HG03103 (cell line): ENCODE data around the gene MGAT5.

Experiments used
- ATAC-seq: cut with Tn5 transposase; IDR thresholded peaks from one replicate; pipeline ENCODE4 v1.9.1; 2021; ENCODE audit warnings: low read depth; ENCODE audit not compliant: unreplicated experiment

Gene MGAT5

DNA sequence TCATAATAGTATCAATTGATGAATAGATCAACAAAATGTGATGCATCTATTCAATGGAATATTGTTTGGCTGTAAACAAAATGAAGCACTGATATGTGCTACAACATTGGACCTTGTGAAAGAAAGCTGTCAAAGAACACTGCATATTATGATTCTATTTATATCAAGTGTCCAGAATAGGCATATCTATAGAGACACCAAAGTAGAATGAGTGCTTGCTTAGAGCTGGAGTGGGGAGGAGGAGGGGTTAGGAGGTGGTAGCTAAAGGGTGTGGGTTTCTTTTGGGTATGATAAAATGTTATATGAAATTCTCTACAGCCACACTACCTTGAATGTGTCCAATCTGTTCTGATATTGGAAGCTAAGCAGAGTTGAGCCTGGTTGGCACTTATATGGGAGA is 23.0 kb upstream of the MGAT5 start:
- ATAC-seq: no peak

DNA sequence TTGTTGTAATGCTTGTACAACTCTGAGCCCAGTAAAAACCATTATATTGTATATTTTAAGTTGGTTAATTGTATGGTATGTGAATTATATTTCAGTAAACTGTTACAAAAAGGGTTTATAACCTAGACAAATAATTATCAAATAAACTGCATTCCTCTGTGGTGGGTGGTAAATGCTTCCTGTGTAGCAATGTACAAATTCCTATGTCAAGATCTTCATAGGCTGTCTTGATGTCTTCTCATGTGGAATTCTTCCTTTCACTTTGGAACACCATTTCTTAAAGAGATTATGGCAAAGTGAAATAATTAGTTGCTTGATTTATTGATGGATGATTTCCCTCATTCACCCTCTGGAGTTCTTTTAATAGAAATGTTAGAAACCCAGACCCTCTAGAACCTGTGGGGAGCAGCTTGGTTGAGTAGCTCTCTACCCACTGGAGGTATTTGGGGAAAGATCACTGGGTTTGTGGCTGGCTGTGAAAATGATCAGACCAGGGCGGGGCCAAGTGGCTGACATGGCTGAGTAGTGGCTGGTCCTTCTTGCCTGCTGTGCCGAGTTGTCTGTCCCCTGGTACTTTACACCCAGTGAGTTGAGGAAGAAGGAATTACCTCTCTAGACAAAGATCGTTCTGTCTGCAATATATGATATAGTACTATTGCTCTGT is 22.4 kb upstream of the MGAT5 start:
- no peak for ATAC-seq

DNA sequence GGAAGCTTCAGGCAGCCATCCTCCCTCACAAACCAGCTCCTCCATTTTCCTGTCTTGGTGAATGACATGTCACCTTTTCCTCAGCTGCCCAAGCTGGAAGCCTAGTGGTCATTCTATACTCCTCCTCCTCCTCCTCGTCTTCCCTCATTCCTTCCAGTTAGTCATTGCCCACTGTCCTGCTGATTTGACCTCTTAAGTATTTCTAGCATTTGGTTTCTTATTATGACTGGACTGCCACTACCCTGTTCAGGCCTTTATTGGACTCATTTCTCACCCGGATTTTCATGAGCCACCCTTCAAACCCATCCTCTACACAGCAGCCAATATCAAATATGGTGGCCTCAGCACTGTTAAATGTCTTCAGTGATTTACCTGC is 21.9 kb upstream of the MGAT5 start:
- no peak for ATAC-seq

DNA sequence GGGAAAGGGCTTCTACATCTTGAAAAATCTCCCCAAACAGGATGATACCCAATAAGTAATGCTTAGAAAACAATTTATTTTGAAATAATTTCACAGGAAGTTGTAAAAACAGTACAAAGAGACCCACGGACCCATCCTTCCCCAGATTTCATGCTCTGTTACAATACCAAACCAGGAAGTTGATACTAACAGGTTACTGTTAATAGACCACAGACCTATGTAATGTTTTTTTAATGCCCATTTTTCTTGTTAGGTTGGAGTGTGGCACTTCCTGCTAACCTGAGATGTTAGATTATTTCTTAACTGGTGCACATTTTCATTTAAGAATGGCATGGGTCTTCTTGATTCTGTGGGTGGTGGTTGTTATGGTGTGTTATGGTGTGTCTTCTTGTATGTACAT is 21.4 kb upstream of the MGAT5 start:
- ATAC-seq: no peak

DNA sequence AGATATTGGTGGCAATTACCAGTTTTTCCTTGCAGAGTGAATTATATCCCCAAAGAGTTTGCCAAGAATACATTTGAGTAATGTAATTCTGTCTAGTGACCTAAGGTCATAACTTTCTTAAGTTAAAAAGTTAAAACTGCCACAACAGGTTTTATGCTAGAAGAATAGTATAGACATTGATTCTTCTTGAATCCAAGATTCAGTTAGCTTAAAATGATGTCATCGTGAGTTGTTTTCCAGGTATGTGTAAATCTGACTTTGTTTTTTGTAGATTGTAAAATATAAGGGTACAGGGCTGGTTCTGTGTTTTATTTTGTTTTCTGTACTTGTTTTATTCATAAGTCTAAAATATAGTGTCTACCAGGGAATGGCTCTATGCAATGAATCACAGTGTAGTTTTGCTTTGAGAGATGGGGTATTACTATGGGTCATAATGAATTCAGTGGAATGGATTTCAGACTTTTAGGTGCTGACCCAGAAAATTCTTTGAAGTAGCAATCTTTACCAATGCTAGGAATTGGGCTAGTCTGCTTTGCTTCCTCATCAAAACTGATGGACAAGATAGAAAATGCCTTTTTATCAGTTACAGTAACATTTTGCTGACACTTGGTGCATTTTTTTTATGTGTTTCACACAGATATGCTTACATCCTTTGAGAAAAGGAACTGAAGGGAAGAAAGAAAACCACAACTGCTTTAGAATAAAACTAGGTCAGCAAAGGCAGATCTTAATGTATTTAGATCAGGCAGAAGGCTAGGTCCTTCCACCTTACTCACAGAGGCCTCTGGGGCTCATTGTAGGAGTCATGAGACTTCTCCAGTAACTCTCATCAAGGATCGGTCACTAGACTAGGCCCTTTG is 20.8 kb upstream of the MGAT5 start:
- ATAC-seq: peak; percentile 40

DNA sequence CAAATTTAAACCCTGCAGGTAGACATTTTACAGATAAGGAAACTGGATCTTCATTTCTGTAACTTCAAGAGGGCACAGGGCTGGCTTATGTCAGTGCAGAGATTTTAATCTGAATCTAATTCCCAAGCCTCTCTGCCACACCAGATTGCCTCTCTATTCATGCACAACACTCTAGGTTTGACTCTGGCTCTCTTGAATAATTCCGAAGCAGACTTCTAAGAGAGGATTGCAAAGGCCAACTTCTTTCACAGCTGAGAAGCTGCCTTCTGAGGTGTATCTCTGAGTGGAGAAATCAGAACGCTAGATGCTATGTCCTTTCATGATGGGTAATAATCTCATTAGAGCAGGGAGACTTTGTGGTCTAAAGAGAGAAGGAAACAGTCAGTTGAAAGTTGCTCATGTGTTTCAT is 20.1 kb upstream of the MGAT5 start:
- peak; percentile 76 for ATAC-seq

DNA sequence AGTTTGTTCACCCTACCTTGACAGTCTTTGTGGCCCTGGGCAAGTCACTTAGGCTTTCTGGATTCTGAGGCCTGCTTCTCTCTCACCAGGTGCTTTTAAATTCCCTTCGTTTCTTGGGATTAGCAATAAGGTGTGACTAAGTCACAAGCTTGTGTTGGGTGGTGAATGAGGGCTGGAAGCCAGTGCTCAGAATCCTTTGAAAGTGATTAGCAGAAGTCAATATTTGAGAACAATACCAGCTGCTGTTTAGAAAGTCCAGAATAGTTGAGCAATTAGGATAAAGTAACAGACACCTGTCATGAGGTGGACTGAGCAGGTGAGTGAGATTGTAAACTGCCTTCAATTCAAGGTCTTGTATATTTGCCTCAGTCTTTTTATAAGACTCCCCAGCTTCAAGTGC is 19.3 kb upstream of the MGAT5 start:
- ATAC-seq: no peak

DNA sequence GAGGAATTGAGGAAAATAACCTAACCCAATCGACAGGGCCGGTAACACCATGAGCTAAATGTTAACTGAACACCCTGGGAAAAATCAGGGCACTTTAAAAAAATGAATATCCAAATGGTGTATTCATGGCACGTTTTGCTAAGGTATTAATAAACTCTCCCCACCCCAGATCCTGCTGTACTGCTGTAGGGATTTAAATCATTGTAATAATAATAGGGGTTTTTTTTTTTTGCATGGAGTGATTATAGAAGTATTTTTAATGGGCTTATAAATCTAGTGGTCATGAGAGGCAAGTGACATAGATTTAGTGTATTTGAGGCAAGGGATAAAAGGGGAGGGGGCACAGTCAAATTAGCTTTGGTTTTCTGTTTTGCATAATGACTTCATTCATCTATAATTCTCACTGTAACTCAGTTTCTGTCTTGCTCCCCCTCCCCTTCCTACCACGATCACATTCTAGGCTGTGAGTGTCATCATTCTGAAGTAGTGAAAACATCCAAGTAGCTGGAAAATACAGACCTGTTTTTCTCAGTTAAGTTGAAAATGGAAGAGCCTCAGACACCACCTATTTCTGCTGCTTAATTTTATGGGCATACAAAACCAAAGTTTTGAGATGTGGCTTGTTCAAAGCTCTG is 18.2 kb upstream of the MGAT5 start:
- no peak for ATAC-seq

DNA sequence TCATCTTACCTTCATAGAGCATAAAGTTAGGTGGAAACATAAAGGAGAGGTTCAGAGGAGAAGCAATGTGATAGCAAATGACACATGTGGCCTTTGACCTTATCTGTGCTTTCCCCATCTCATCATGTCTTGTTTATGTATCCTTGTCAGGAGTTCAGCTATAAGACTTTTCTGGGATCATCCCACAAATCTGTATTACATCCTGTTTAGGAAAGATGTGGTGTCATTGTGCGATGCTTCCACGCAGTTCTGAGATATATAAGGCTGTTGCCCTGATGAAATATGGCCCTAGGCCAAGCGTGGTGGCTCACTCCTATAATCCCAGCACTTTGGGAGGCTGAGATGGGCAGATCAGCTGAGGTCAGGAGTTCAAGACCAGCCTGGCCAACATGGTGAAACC is 15.5 kb upstream of the MGAT5 start:
- ATAC-seq: no peak

DNA sequence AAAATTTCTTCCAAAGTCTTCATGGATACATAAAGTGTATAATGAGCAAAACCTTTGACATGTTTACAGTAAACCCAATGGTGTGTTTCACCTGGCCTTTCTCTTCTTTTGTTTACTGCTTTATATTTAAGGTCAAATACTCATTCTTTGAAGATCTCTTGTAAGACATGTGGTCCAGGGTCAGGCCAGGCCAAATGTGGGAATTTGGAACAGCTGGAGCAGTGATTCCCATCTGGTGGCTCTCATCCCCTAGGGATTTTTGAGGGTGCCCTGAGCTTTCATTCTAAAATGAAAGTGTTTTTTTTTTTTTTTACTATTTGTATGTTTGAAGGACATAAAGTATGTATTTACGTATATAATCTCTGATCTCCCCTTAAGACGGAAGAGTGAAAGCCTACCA is 13.8 kb upstream of the MGAT5 start:
- ATAC-seq: no peak

DNA sequence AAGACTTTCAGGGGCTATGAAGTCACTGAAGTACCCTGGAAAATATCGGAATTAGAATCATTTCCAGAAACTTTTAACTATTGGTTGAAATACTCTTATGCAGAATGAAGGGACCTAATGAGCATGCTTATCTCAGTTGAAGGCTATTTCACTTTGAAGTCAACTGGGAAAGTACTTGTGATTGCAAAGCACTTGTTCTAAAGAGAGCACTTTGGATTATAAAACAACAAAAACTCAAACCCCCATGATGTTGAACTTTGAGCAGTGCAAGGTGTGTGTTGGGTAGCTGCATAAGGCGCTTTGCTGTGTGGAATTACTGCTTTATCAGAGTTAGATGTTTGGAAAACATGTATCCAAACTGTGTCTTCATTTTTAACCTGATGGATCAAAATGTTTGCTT is 12.0 kb upstream of the MGAT5 start:
- no peak for ATAC-seq

DNA sequence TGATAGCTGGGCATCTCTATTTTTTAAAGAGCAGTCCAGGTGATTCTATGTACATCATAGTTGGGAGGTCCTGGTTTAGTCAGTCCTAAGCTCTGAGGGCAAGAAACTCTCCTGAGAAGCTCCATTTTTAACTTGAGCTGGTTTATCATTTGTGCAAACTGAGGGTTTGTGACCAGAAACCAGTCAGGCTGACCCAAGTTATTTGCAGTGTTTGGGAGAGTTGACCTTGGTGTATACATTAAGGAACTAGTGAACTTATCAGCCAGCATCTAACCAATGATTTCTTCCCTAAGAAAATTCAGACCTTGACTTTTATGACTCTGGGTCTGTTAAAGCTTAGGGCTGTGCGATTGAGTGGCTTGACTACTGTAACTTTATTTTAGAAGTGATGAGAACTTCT is 10.6 kb upstream of the MGAT5 start:
- ATAC-seq: no peak

DNA sequence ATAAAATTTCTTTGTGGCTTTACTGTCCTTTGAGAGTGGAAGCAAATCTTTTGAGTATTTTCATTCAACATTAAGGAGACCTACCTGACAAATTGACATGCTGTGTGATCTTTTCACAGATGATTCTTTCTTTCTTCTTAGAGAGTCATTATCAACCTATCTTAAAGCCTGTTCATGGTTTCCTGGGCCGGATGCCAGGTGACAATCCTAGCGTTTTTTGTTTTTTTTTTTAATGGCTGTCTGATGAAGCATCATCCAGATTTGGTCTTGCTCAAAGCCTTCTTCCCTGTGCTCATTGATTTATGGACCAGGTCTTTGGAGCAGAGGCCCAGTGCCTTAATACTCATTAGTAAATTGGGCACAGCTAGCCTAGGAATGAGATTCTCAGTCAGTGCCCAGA is 9.8 kb upstream of the MGAT5 start:
- no peak for ATAC-seq

DNA sequence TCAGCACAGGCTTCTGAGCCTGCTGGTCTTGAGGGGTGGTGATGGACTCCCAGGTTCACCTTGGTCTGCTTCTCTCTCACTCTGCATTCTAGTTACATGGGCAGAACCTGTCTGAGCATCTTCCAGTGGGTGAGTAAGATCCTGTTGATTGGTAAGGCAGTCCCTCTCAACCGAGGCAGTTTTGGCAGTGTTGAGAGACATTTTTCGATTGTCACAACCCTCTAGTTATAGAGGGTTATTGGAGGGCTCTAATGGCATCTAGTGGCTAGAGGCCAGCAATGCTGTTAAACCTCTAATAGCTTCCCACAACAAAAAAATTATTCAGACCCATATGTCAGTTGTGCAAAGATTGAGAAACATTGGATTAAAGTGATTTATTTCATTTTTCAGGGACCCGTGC is 9.3 kb upstream of the MGAT5 start:
- ATAC-seq: no peak

DNA sequence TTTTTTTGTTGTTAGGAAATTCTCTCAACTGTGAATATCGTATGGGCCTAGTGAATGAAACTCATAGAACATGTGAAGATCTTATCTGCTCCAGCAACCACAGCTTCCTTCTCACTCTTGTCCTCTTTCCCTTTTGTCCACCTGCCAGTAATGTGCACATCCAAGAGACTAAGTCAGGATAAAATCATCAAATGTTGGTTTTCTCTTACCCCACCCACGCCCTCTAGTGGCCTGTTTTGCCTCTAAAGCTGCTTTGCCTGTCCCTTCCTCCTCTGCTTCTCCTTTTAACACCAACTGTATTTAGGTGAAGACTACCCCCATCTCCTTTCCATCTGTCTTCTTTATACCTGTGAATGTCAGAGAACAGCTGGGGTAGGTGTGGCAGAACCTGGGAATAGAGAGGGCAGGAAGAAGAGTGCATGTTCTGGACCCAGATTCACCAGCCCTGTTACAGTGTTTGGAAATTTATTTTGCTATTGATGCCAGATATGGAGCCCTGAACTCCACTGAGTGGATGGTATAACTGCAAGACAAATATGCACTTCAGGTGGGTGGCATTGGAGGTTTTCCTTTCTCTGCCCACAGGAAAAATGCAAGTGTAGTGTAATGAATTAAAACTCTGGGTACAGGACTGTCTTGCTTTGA is 8.4 kb upstream of the MGAT5 start:
- ATAC-seq: no peak

DNA sequence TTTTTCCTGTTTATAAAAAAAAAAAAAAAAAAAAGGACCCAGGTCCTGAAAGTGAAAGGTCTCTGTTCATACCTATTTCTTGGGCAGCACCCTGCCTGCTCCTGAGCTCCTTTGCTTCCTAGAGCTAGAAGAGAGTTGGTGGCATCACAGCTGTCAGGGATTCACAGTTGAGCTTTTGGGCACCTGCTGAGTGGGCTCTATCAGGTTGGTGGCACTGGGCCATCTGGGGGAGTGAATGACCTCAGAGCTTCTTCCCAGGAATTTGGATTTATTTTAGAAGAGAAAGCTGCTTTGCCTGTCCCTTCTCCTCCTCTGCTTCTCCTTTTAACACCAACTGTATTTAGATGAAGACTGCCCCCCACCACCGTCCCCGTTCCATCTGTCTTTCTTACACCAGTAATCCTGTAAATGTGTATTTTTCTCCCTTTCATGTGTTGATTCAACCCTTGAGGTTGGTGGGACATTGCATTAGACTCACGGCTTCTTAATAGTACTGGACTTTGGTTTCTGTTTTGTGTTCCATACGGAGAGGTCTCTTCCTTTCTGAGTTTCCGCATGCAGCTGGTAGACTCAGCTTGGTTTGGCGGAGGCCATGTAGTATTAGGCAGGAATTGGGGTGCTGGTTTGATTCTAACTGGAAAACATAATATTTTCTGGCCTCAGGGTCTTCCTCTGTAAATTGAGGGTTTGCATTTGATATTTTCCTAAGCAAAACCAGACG is 7.6 kb upstream of the MGAT5 start:
- ATAC-seq: no peak

DNA sequence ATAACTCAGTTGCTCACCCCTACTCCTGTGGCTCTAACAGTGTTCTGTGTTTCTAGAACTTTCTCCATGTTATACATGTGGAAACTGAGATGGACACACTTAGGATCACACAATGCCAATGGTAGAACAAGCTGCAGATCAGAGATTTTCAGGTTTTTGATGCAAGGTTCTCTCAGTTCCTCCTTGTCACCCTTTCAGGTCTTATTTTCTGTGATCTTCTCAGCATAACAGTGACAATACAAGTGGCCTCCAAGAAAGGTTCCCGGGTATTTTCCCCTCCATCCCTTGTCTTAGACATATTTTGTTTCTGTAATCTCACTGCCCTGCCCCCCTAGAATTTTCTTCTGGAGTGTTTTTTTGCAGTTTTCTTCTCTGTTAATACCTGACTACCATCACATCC is 6.2 kb upstream of the MGAT5 start:
- peak; percentile 43 for ATAC-seq

DNA sequence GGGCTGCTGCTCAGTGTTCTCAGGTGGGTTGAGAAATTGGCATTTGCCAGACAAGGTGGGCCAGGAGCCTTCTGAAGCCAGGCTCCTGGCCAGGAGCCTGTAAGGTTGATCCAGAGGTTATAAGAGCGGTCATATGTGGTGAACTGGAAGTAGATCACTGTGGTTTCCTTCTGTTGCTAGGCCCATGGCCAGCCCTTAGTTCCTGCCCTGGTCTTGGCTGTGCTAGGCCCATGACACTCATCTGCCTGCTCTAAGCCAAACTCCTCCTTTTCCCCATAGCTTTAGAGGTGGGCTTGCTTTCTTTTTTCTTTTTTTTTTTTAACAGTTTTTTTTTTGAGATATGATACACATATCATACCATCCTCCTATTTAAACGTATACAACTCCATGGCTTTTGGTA is 5.0 kb upstream of the MGAT5 start:
- ATAC-seq: no peak

DNA sequence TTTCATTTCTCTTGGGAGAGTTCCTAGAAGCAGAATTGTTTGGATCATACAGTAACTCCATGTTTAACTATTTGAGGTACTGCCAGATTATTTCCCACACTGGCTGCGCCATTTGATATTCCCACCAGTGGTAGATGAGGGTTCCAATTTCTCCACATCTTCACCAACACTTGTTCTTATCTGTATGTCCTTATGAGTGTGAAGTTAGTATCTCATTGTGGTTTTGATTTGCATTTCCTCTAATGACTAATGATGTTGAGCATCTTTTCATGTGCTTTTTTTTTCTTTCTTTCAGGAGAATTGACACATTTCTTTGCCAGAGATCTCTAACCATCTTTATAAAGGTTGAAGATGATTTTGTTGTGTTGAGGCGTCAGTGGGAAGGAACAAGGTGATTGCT is 4.1 kb upstream of the MGAT5 start:
- no peak for ATAC-seq

DNA sequence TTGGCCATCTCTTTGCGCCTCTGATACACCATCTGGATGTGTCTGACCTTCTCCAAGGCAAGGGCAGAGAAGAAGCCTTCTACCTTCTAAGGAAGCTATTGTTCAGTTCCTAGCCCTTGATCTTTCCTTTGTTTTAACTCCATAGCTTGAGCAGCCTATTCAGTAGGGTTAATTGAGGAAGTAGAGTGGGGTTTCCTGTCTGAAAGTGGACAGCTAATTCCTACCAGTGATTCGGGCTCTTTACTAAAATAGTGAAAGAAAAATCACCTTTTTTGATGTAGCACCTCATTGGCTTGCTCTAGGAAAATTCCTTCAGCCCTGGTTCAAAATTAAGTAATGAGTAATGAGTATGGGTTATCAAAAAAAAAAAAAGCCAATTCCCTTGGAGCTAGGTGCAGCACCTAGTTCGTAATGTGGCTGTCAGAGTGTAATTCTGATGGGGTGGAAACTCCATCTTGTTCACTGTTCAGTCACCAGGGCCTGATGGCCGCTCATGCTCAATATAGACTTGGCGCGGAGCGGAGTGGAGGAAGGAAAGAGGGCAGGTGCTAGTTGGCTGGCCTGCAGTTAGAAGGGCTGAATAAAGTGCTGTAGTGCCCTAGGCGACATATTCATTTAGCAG is 2.9 kb upstream of the MGAT5 start:
- ATAC-seq: no peak
